CD14-positive monocyte (primary cell): ENCODE results near the gene TREML2. TPM values are rescaled to one million over a fixed set of nuclear protein-coding genes. Genes with fewer than 3 reads are reported as not detected.

Experiments used
- DNase-seq, 3 donors: peaks; one replicate each; pipeline ENCODE4 v3.0.0-alpha.2; 2011 to 2022
- H2AFZ ChIP-seq: 2 replicates; pipeline ENCODE4 v1.6.0; 2012; ENCODE audit warnings: mild to moderate bottlenecking, low read depth, low read length, inconsistent platforms; ENCODE audit not compliant: insufficient read depth, poor library complexity, severe bottlenecking
- H3K27ac ChIP-seq, 2 donors: 1 replicate in 1 of 2; 2 replicates in 1 of 2; pipeline ENCODE4 v1.5.1; 2012 to 2013; ENCODE audit warnings: low read length in 2 of 2, control low read depth in 1 of 2, inconsistent platforms in 1 of 2, low read depth in 1 of 2, mild to moderate bottlenecking in 1 of 2
- H3K27me3 ChIP-seq, 2 donors: one replicate each; pipeline versions ENCODE4 v1.6.0 to v1.6.1; 2011 to 2013; ENCODE audit warnings: low read length in 2 of 2; ENCODE audit not compliant: control insufficient read depth in 2 of 2, insufficient read depth in 2 of 2
- H3K36me3 ChIP-seq, 2 donors: replicated peaks in 1 of 2; 1 replicate in 1 of 2; 2 replicates in 1 of 2; pipeline versions ENCODE4 v1.5.1 to v1.6.1; 2012 to 2013; ENCODE audit warnings: low read length in 2 of 2, control low read depth in 1 of 2, inconsistent platforms in 1 of 2, mild to moderate bottlenecking in 1 of 2; ENCODE audit not compliant: insufficient read depth in 2 of 2, control insufficient read depth in 1 of 2
- H3K4me1 ChIP-seq, 2 donors: 1 replicate in 1 of 2; 2 replicates in 1 of 2; pipeline versions ENCODE4 v1.5.1 to v1.6.1; 2012 to 2013; ENCODE audit warnings: low read length in 2 of 2, control low read depth in 1 of 2, inconsistent platforms in 1 of 2, mild to moderate bottlenecking in 1 of 2, moderate library complexity in 1 of 2; ENCODE audit not compliant: insufficient read depth in 2 of 2, control insufficient read depth in 1 of 2
- H3K4me2 ChIP-seq: replicated peaks from 2 replicates; pipeline ENCODE3; 2012; ENCODE audit warnings: low read length, moderate library complexity, mild to moderate bottlenecking; ENCODE audit not compliant: poor library complexity, severe bottlenecking; ENCODE audit errors: extremely low read depth
- H3K4me3 ChIP-seq, 3 experiments: fragments of 200-600 bp in 1 of 3; sonication (generic) in 1 of 3; replicated peaks in 1 of 3; 1 replicate in 2 of 3; 2 replicates in 1 of 3; pipeline ENCODE4 v1.5.1; 2011 to 2013; ENCODE audit warnings: low read length in 3 of 3, mild to moderate bottlenecking in 3 of 3, control low read depth in 2 of 3, low read depth in 2 of 3, inconsistent platforms in 1 of 3, moderate library complexity in 1 of 3
- H3K79me2 ChIP-seq: 2 replicates; pipeline ENCODE4 v1.6.0; 2012; ENCODE audit warnings: mild to moderate bottlenecking, control low read depth, inconsistent platforms, low read length, moderate library complexity; ENCODE audit not compliant: insufficient read depth
- H3K9ac ChIP-seq: 2 replicates; pipeline ENCODE4 v1.6.0; 2017; ENCODE audit warnings: low read length, mild to moderate bottlenecking; ENCODE audit not compliant: insufficient read depth, poor library complexity, severe bottlenecking
- H3K9me3 ChIP-seq, 2 donors: replicated peaks in 1 of 2; 1 replicate in 1 of 2; 2 replicates in 1 of 2; pipeline versions ENCODE4 v1.5.1 to v1.6.1; 2012 to 2013; ENCODE audit warnings: low read length in 2 of 2, control low read depth in 1 of 2; ENCODE audit not compliant: control insufficient read depth in 1 of 2, insufficient read depth in 1 of 2
- H4K20me1 ChIP-seq: 2 replicates; pipeline ENCODE4 v1.6.0; 2012; ENCODE audit warnings: mild to moderate bottlenecking, low read length, control low read depth, moderate library complexity; ENCODE audit not compliant: insufficient read depth
- H3K27ac Mint-ChIP-seq, 7 donors: one replicate each; pipeline ENCODE4 v1.8.0; 2020; ENCODE audit warnings: mild to moderate bottlenecking in 7 of 7, mixed read lengths in 7 of 7, moderate library complexity in 6 of 7, inconsistent platforms in 2 of 7
- H3K27me3 Mint-ChIP-seq, 3 donors: one replicate each; pipeline ENCODE4 v1.8.0; 2021 to 2022; ENCODE audit warnings: low read depth in 3 of 3, mild to moderate bottlenecking in 3 of 3, mixed read lengths in 3 of 3, moderate library complexity in 3 of 3, inconsistent platforms in 1 of 3
- H3K36me3 Mint-ChIP-seq, 2 donors: one replicate each; pipeline ENCODE4 v1.8.0; 2020; ENCODE audit warnings: mixed read lengths in 2 of 2, inconsistent platforms in 1 of 2, mild to moderate bottlenecking in 1 of 2
- H3K4me1 Mint-ChIP-seq: one replicate; pipeline ENCODE4 v1.8.0; 2020; ENCODE audit warnings: mild to moderate bottlenecking, mixed read lengths
- H3K4me3 Mint-ChIP-seq, 2 donors: one replicate each; pipeline ENCODE4 v1.8.0; 2020; ENCODE audit warnings: mild to moderate bottlenecking in 2 of 2, mixed read lengths in 2 of 2, moderate library complexity in 1 of 2
- H3K9me3 Mint-ChIP-seq, 7 donors: one replicate each; pipeline ENCODE4 v1.8.0; 2020 to 2022; ENCODE audit warnings: mixed read lengths in 7 of 7, mild to moderate bottlenecking in 6 of 7, moderate library complexity in 6 of 7, inconsistent platforms in 2 of 7
- CTCF ChIP-seq: fragments of 200-600 bp; IDR thresholded peaks from one replicate; pipeline ENCODE4 v1.8.0; 2022; ENCODE audit warnings: antibody characterized with exemption, mild to moderate bottlenecking
- WGBS: methylation state at CpG from one replicate; pipeline ENCODE4 v1.1.5; 2013; ENCODE audit warnings: missing lambda C conversion rate; ENCODE audit not compliant: insufficient coverage; 5-methylcytosine and 5-hydroxymethylcytosine counted together
- intact Hi-C, 2 donors: fragments of 100-400 bp; cut with micrococcal nuclease; formaldehyde crosslinking; loops; one replicate each; pipeline versions ENCODE4 v1.15.0 to v1.15.1; 2023
- polyA plus RNA-seq, 3 donors: library from polyadenylated mRNA; depleted of rRNA in 1 of 3; unstranded in 2 of 3; stranded (reverse) in 1 of 3; fragments of 300-500 nt in 2 of 3; fragments of >200 nt in 1 of 3; fragmentation: Illumina TruSeq in 2 of 3; gene quantifications; 1 replicate in 2 of 3; 2 replicates in 1 of 3; pipeline ENCODE4 v1.2.3, GENCODE V29; 2012 to 2021

Gene TREML2
- polyA plus RNA-seq, 3 donors, result 0.89 to 4.2 (median 1.1) TPM

DNA sequence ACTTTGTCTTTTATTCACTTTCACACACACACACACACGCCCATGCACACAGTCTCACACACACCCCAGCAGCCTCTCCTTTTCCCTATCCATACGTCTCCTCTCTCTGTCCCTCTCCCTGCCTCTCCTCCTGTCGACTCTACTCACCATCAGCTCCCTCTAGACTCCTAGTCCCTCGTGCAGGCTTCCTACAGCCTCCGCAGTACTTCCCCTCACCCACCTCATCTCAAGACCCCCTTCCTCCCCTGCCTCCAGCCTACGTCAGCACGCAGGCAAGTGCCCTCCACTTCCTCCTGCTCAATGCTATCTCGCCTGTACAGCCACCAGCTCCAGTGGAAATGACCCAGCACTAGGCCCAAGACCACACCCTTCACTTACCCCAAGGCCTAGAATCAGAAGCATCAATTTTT lies 820 bp upstream of the TREML2 start:
- WGBS, result 14% methylated on average over 8 of the region's 8 CpGs
- DNase-seq, result peak in 2 of 3 donors; percentile 20 to 48
- TF ChIP-seq CTCF, result no peak
- Mint-ChIP-seq H3K36me3 (peaks cover 9 to 10% of the 10 kb centered on the region in 2 donors), H3K4me3 (peak overlapping the region; percentile 1 to 58), H3K9me3 (peaks cover 0 to 2% (median 0%) of the 10 kb centered on the region in 7 donors), H3K4me1 (peaks cover 59% of the 10 kb centered on the region), H3K27ac (peak overlapping the region; percentile 96 to 99 (median 97)), H3K27me3 (peaks cover 0 to 3% (median 2%) of the 10 kb centered on the region in 3 donors)
- no peak overlapping the region for H3K9ac ChIP-seq
- H3K4me2 ChIP-seq, result peak overlapping the region; percentile 56
- no peaks in the 10 kb centered on the region for H3K36me3 ChIP-seq
- peak overlapping the region; percentile 96 to 99 for H3K27ac ChIP-seq
- H2AFZ ChIP-seq, result peak overlapping the region; percentile 44
- H4K20me1 ChIP-seq, result no peaks in the 10 kb centered on the region
- intact Hi-C loops, result no loop called here
- peaks cover 48 to 52% of the 10 kb centered on the region in 2 donors for H3K4me1 ChIP-seq
- peak overlapping the region in 1 of 3 experiments; percentile 49 for H3K4me3 ChIP-seq
- no peaks in the 10 kb centered on the region for H3K9me3 ChIP-seq
- no peaks in the 10 kb centered on the region for H3K79me2 ChIP-seq
- H3K27me3 ChIP-seq, result no peaks in the 10 kb centered on the region

GRCh38 chr6:41200296-41200900 lies 551 bp downstream of the TREML2 start:
- H3K27ac Mint-ChIP-seq, result peak overlapping the region; percentile 96 to 99 (median 97)
- Histone ChIP-seq H3K9me3 (no peaks in the 10 kb centered on the region), H2AFZ (peak overlapping the region; percentile 44), H3K27ac (peak overlapping the region; percentile 96 to 99), H3K4me2 (peak overlapping the region; percentile 56), H3K27me3 (no peaks in the 10 kb centered on the region), H3K9ac (peak overlapping the region; percentile 73), H3K4me1 (peaks cover 48 to 52% of the 10 kb centered on the region in 2 donors), H4K20me1 (no peaks in the 10 kb centered on the region), H3K36me3 (no peaks in the 10 kb centered on the region), H3K4me3 (peak overlapping the region in 2 of 3 experiments; percentile 6 to 49), H3K79me2 (no peaks in the 10 kb centered on the region)
- TF ChIP-seq CTCF, result no peak
- H3K36me3 Mint-ChIP-seq, result peaks cover 11% of the 10 kb centered on the region in 2 donors
- peaks cover 59% of the 10 kb centered on the region for H3K4me1 Mint-ChIP-seq
- peak overlapping the region; percentile 45 to 73 for H3K4me3 Mint-ChIP-seq
- intact Hi-C loops, result no loop called here
- H3K27me3 Mint-ChIP-seq, result peaks cover 0 to 5% (median 2%) of the 10 kb centered on the region in 3 donors
- 0% methylated on average over 1 of the region's 2 CpGs for WGBS
- H3K9me3 Mint-ChIP-seq, result no peaks in the 10 kb centered on the region
- DNase-seq, result peak; percentile 73 to 83 (median 78)
